PC-9 (cell line): ENCODE results near the gene TPST2. TPM values are rescaled to one million over a fixed set of nuclear protein-coding genes. Genes with fewer than 3 reads are reported as not detected.

Experiments
- BruUV-seq: library from RNA; stranded (reverse); fragments of 400-500 nt; replicated peaks from 2 replicates; lab custom pipeline; 2021; lab: Mats Ljungman, UMichigan
- CTCF ChIA-PET: fragments of 300-600 bp; sonication (Branson Sonifier 250); formaldehyde crosslinking; loops from one replicate; lab custom pipeline; 2022; ENCODE audit warnings: antibody characterized with exemption; lab: Charles Lee
- POLR2A ChIA-PET: fragments of 300-600 bp; sonication (Branson Sonifier 250); formaldehyde crosslinking; loops from one replicate; lab custom pipeline; 2022; ENCODE audit warnings: antibody characterized with exemption; ENCODE audit not compliant: unreplicated experiment; lab: Charles Lee
- DNase-seq, 2 experiments: peaks; one replicate each; pipeline versions ENCODE4 v3.0.0 to v3.0.0-alpha.2; 2015 to 2022; ENCODE audit warnings: mixed read lengths in 1 of 2
- H2AFZ ChIP-seq: fragments of 200-600 bp; sonication (generic); 2 replicates; pipeline ENCODE4 v1.8.1; 2017; ENCODE audit warnings: antibody characterized with exemption
- H3F3A ChIP-seq: fragments of 200-600 bp; sonication (generic); 2 replicates; pipeline ENCODE4 v1.8.1; 2017; ENCODE audit warnings: antibody characterized with exemption, mild to moderate bottlenecking, low read depth; ENCODE audit not compliant: insufficient read depth
- H3K27ac ChIP-seq: fragments of 200-600 bp; sonication (generic); 2 replicates; pipeline ENCODE4 v1.6.1; 2016; ENCODE audit warnings: mixed run types
- H3K27me3 ChIP-seq: fragments of 200-600 bp; sonication (generic); 2 replicates; pipeline ENCODE4 v1.6.1; 2016; ENCODE audit warnings: low read depth, mixed run types; ENCODE audit not compliant: insufficient read depth
- H3K36me3 ChIP-seq: fragments of 200-600 bp; sonication (generic); 2 replicates; pipeline ENCODE4 v1.6.1; 2016; ENCODE audit warnings: low read depth, mixed run types
- H3K4me1 ChIP-seq: fragments of 200-600 bp; sonication (generic); replicated peaks from 2 replicates; pipeline ENCODE4 v1.6.1; 2016; ENCODE audit warnings: mixed run types; ENCODE audit not compliant: insufficient read depth
- H3K4me2 ChIP-seq: fragments of 200-600 bp; sonication (generic); 2 replicates; pipeline ENCODE4 v1.6.1; 2017; ENCODE audit warnings: mixed run types
- H3K4me3 ChIP-seq: fragments of 200-600 bp; sonication (generic); 2 replicates; pipeline ENCODE4 v1.6.1; 2016; ENCODE audit warnings: mixed run types
- H3K79me2 ChIP-seq: fragments of 200-600 bp; sonication (generic); 2 replicates; pipeline ENCODE4 v1.6.1; 2017; ENCODE audit warnings: low read depth, mixed run types
- H3K9me2 ChIP-seq: fragments of 200-600 bp; sonication (generic); 2 replicates; pipeline ENCODE4 v1.8.1; 2017; ENCODE audit warnings: mild to moderate bottlenecking; ENCODE audit not compliant: insufficient read depth
- H3K9me3 ChIP-seq: fragments of 200-600 bp; sonication (generic); 2 replicates; pipeline ENCODE4 v1.8.1; 2016; ENCODE audit warnings: low read depth; ENCODE audit not compliant: insufficient read depth
- H4K20me1 ChIP-seq: fragments of 200-600 bp; sonication (generic); 2 replicates; pipeline ENCODE4 v1.8.1; 2017; ENCODE audit not compliant: insufficient read depth
- CTCF ChIP-seq: fragments of 200-600 bp; sonication (generic); conservative IDR thresholded peaks from 2 replicates; pipeline ENCODE4 v1.6.1; 2017; ENCODE audit warnings: mixed run types, antibody characterized with exemption, mild to moderate bottlenecking, moderate library complexity
- EZH2 ChIP-seq: fragments of 200-600 bp; sonication (generic); IDR thresholded peaks from 2 replicates; pipeline ENCODE4 v1.8.0; 2017; ENCODE audit warnings: antibody characterized with exemption, low read depth
- intact Hi-C: fragments of 100-400 bp; cut with micrococcal nuclease; formaldehyde crosslinking; loops from one replicate; pipeline ENCODE4 v1.10.0; 2022; ENCODE audit not compliant: unreplicated experiment
- total RNA-seq: library from RNA; stranded (reverse); gene quantifications from 2 replicates; pipeline ENCODE4 v1.2.3, GENCODE V29; 2021

The TPST2 gene
- total RNA-seq, 1 experiment from 2014 or later: 13.5 TPM

- no peaks in the 10 kb centered on the region for H3F3A ChIP-seq
- intact Hi-C loops: no loop called here
- CTCF ChIA-PET: no interaction called here
- no peaks in the 10 kb centered on the region for H4K20me1 ChIP-seq
- H2AFZ ChIP-seq: no peak overlapping the region
- no peaks in the 10 kb centered on the region for H3K9me3 ChIP-seq
- H3K4me3 ChIP-seq: no peak overlapping the region
- no peak for DNase-seq
- POLR2A ChIA-PET: no interaction called here
- no peak overlapping the region for H3K27ac ChIP-seq
- no peaks in the 10 kb centered on the region for H3K4me1 ChIP-seq
- no peaks in the 10 kb centered on the region for H3K27me3 ChIP-seq
- H3K36me3 ChIP-seq: no peaks in the 10 kb centered on the region
- BruUV-seq: no TSS peak
- TF ChIP-seq EZH2 (no peak), CTCF (no peak)
- no peaks in the 10 kb centered on the region for H3K9me2 ChIP-seq
- H3K4me2 ChIP-seq: no peak overlapping the region
- no peaks in the 10 kb centered on the region for H3K79me2 ChIP-seq
Observed at GRCh38 chr22:26527574-26528465, 62.1 kb downstream of the TPST2 start.

- Histone ChIP-seq H2AFZ (no peak overlapping the region), H3K4me2 (no peak overlapping the region), H3K4me1 (no peaks in the 10 kb centered on the region), H3K9me2 (no peaks in the 10 kb centered on the region), H3K36me3 (no peaks in the 10 kb centered on the region), H3F3A (no peaks in the 10 kb centered on the region), H4K20me1 (no peaks in the 10 kb centered on the region), H3K79me2 (no peaks in the 10 kb centered on the region), H3K4me3 (no peak overlapping the region), H3K27me3 (no peaks in the 10 kb centered on the region), H3K27ac (no peak overlapping the region), H3K9me3 (no peaks in the 10 kb centered on the region)
- POLR2A ChIA-PET: no interaction called here
- intact Hi-C loops: no loop called here
- TF ChIP-seq EZH2: no peak
- TF ChIP-seq CTCF: no peak
- BruUV-seq: no TSS peak
- CTCF ChIA-PET: no interaction called here
- no peak for DNase-seq
Observed at GRCh38 chr22:26527167-26527566, 62.8 kb downstream of the TPST2 start.

GRCh38 chr22:26525946-26526564 is 63.9 kb downstream of the TPST2 start:
- no peak overlapping the region for H3K27ac ChIP-seq
- H3F3A ChIP-seq: no peaks in the 10 kb centered on the region
- H3K79me2 ChIP-seq: no peaks in the 10 kb centered on the region
- no peaks in the 10 kb centered on the region for H3K9me3 ChIP-seq
- ChIA-PET POLR2A (no interaction called here), CTCF (no interaction called here)
- BruUV-seq: no TSS peak
- H3K4me2 ChIP-seq: no peak overlapping the region
- H3K36me3 ChIP-seq: no peaks in the 10 kb centered on the region
- H3K4me3 ChIP-seq: no peak overlapping the region
- H3K27me3 ChIP-seq: no peaks in the 10 kb centered on the region
- H4K20me1 ChIP-seq: no peaks in the 10 kb centered on the region
- no peaks in the 10 kb centered on the region for H3K4me1 ChIP-seq
- no peak for DNase-seq
- H3K9me2 ChIP-seq: no peaks in the 10 kb centered on the region
- TF ChIP-seq CTCF: no peak
- no peak for TF ChIP-seq EZH2
- intact Hi-C loops: no loop called here
- no peak overlapping the region for H2AFZ ChIP-seq
